Measurements from ENCODE around the gene GDI2. TPM values are rescaled to one million over a fixed set of nuclear protein-coding genes. Genes with fewer than 3 reads are reported as not detected.

The GDI2 gene
- 100 to 1,000 TPM; 178 to 208 (median 205) TPM for total RNA-seq
- polyA plus RNA-seq, result 100 to 1,000 TPM; 179 to 238 (median 201) TPM

- 0% methylated on average over 77 of the region's 77 CpGs for WGBS, 2 donors
- Histone ChIP-seq H3K27ac (peak within 1 kb of the TSS; percentile 96 to 99 (median 98)), H3K36me3 (no peaks in the 10 kb centered on the region), H3K9me3 (no peaks in the 10 kb centered on the region), H3K4me3 (peak within 1 kb of the TSS; percentile 78 to 96 (median 91)), H3K27me3 (no peaks in the 10 kb centered on the region), H3K4me1 (peaks cover 0 to 48% (median 40%) of the 10 kb centered on the region in 4 donors)
- TF ChIP-seq EP300 (IDR thresholded peaks at IDR 0.05) (peak in 1 of 4 donors; percentile 7), POLR2AphosphoS5 (IDR thresholded peaks at IDR 0.05) (peak; percentile 97 to 99 (median 98)), CTCF (IDR thresholded peaks at IDR 0.05) (no peak), POLR2A (IDR thresholded peaks at IDR 0.05) (peak; percentile 92 to 93)
- intact Hi-C loops (cut with DNase I), result loop anchor here (1.0 to 5.0 kb wide), 3 partner anchors 60 to 129 kb away; partner anchors contain the start of genes FBH1 and TASOR2
- DNase-seq, result peak; percentile 98
These were observed at the start of gene GDI2 for GRCh38 chr10:5813341-5814109. TSS of gene GDI2 (minus strand) at chr10:5813434. CDS start at chr10:5813258, 176 bp downstream.

- WGBS, 2 donors, result 90 to 93% methylated on average over 7 of the region's 7 CpGs
- Histone ChIP-seq H3K27me3 (no peaks in the 10 kb centered on the region), H3K4me3 (no peak overlapping the region), H3K9me3 (no peaks in the 10 kb centered on the region), H3K36me3 (no peaks in the 10 kb centered on the region), H3K27ac (no peak overlapping the region), H3K4me1 (no peaks in the 10 kb centered on the region)
- no peak for DNase-seq
- intact Hi-C loops (cut with DNase I), result no loop called here
- TF ChIP-seq CTCF (IDR thresholded peaks at IDR 0.05) (no peak), POLR2AphosphoS5 (IDR thresholded peaks at IDR 0.05) (no peak), EP300 (IDR thresholded peaks at IDR 0.05) (no peak), POLR2A (IDR thresholded peaks at IDR 0.05) (no peak)
These were observed 49.2 kb upstream of the GDI2 start for GRCh38 chr10:5862360-5862961.

GRCh38 chr10:5860066-5860465 is 46.8 kb upstream of the GDI2 start:
- WGBS, 2 donors, result 86 to 87% methylated on average over 7 of the region's 7 CpGs
- Histone ChIP-seq H3K4me3 (no peak overlapping the region), H3K27me3 (no peaks in the 10 kb centered on the region), H3K9me3 (no peaks in the 10 kb centered on the region), H3K27ac (no peak overlapping the region), H3K4me1 (no peaks in the 10 kb centered on the region), H3K36me3 (no peaks in the 10 kb centered on the region)
- no peak for DNase-seq
- intact Hi-C loops (cut with DNase I), result no loop called here
- TF ChIP-seq POLR2A (IDR thresholded peaks at IDR 0.05) (no peak), POLR2AphosphoS5 (IDR thresholded peaks at IDR 0.05) (no peak), CTCF (IDR thresholded peaks at IDR 0.05) (no peak), EP300 (IDR thresholded peaks at IDR 0.05) (no peak)

GRCh38 chr10:5858811-5859210 is 45.6 kb upstream of the GDI2 start:
- Histone ChIP-seq H3K4me1 (no peaks in the 10 kb centered on the region), H3K27me3 (no peaks in the 10 kb centered on the region), H3K36me3 (no peaks in the 10 kb centered on the region), H3K27ac (no peak overlapping the region), H3K4me3 (no peak overlapping the region), H3K9me3 (no peaks in the 10 kb centered on the region)
- no peak for DNase-seq
- intact Hi-C loops (cut with DNase I), result no loop called here
- TF ChIP-seq POLR2AphosphoS5 (IDR thresholded peaks at IDR 0.05) (no peak), CTCF (IDR thresholded peaks at IDR 0.05) (no peak), POLR2A (IDR thresholded peaks at IDR 0.05) (no peak), EP300 (IDR thresholded peaks at IDR 0.05) (no peak)
- WGBS, 2 donors, result 97% methylated on average over 5 of the region's 5 CpGs
